ENCODE measurements around the gene KCTD16.

The KCTD16 gene

DNA sequence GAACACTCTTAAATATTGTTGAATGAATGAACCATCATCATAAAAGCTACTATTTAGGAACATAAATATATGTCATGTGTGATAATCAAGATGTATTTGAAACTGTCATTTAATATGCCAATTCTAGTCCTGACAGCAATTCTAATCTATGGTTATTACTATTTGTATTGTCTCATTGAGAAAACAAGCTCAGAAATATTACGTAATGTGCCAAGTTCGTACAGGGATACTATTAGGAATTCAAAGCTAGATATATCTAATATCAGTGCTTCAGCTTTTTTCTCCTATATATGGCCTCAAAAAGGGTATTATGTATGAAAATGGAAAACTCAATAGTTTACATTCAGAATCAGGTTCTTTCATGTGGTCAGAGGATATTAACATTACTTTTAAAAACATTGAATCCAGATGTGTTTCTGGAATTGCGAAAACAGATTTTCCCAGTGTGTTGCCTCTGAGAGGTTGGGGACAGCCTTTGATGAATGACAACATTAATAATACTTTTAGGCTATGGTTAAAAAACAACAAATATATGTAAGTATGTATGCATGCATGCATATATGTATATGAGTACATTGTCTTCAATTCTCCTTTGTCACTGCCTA lies 95.1 kb downstream of the KCTD16 start:
- Histone ChIP-seq H3K27ac (ENCODE audit: low read length) (no peak overlapping the region), H3K9me2 (replicated peaks; ENCODE audit: insufficient read depth, low read length) (no peaks in the 10 kb centered on the region), H3K4me3 (ENCODE audit: low read length) (no peak overlapping the region), H3K9me3 (replicated peaks; ENCODE audit: insufficient read depth, low read length) (no peaks in the 10 kb centered on the region), H3K4me1 (ENCODE audit: low read length) (peaks cover 5% of the 10 kb centered on the region), H3K79me2 (ENCODE audit: low read length) (no peaks in the 10 kb centered on the region), H3F3A (ENCODE audit: insufficient read depth, low read length) (no peaks in the 10 kb centered on the region), H3K27me3 (replicated peaks; ENCODE audit: insufficient read depth, low read length) (no peaks in the 10 kb centered on the region), H3K4me2 (ENCODE audit: low read depth, low read length) (no peak overlapping the region), H2AFZ (ENCODE audit: low read length) (no peak overlapping the region), H4K20me1 (ENCODE audit: insufficient read depth, low read length) (no peaks in the 10 kb centered on the region), H3K9ac (ENCODE audit: low read length) (no peak overlapping the region), H3K36me3 (replicated peaks; ENCODE audit: insufficient read depth, low read length) (no peaks in the 10 kb centered on the region)
- no peak for DNase-seq
- TF ChIP-seq EZH2 (optimal IDR thresholded peaks at IDR 0.05; ENCODE audit: low read depth, low read length) (no peak), EZH2phosphoT487 (IDR thresholded peaks at IDR 0.05; ENCODE audit: low read length) (no peak)
- TF ChIP-seq, protein P1, sequence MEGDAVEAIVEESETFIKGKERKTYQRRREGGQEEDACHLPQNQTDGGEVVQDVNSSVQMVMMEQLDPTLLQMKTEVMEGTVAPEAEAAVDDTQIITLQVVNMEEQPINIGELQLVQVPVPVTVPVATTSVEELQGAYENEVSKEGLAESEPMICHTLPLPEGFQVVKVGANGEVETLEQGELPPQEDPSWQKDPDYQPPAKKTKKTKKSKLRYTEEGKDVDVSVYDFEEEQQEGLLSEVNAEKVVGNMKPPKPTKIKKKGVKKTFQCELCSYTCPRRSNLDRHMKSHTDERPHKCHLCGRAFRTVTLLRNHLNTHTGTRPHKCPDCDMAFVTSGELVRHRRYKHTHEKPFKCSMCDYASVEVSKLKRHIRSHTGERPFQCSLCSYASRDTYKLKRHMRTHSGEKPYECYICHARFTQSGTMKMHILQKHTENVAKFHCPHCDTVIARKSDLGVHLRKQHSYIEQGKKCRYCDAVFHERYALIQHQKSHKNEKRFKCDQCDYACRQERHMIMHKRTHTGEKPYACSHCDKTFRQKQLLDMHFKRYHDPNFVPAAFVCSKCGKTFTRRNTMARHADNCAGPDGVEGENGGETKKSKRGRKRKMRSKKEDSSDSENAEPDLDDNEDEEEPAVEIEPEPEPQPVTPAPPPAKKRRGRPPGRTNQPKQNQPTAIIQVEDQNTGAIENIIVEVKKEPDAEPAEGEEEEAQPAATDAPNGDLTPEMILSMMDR (IDR thresholded peaks at IDR 0.05; ENCODE audit: low read length) = no peak

DNA sequence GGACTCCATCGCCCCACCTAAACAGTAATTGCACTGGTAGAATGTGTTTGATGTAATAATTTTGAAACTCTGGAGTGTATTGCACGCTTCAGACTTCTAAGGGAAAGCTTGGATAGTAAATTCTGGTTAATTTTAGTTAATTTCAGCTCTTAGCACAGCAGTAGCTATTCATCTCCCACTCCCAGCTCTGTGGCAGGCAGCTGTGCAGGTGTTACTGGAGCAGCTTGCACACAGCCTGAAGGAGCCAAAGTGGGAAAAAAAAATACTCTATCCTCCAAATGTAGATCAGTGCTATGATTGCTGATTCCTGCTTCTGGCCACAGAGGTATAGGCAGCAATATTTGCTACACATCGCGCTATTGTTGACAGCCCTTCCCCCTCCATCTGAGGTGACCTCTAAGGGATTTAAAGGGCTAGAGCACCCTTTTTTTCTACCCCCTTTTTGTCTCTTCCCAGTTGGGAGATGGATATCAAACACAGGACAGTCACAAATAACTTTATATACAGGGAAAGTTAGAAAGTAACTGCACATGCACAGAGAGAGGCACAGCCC lies 97.4 kb downstream of the KCTD16 start:
- Histone ChIP-seq H3K9me3 (replicated peaks; ENCODE audit: insufficient read depth, low read length) (no peaks in the 10 kb centered on the region), H3K4me2 (ENCODE audit: low read depth, low read length) (no peak overlapping the region), H3K4me1 (ENCODE audit: low read length) (peaks cover 19% of the 10 kb centered on the region), H3K9me2 (replicated peaks; ENCODE audit: insufficient read depth, low read length) (no peaks in the 10 kb centered on the region), H3K27me3 (replicated peaks; ENCODE audit: insufficient read depth, low read length) (no peaks in the 10 kb centered on the region), H3K9ac (ENCODE audit: low read length) (no peak overlapping the region), H4K20me1 (ENCODE audit: insufficient read depth, low read length) (no peaks in the 10 kb centered on the region), H3K4me3 (ENCODE audit: low read length) (no peak overlapping the region), H3K79me2 (ENCODE audit: low read length) (no peaks in the 10 kb centered on the region), H3K27ac (ENCODE audit: low read length) (no peak overlapping the region), H3F3A (ENCODE audit: insufficient read depth, low read length) (peaks cover 8% of the 10 kb centered on the region; the same call in 1 of the 2 replicates), H2AFZ (ENCODE audit: low read length) (no peak overlapping the region), H3K36me3 (replicated peaks; ENCODE audit: insufficient read depth, low read length) (no peaks in the 10 kb centered on the region)
- TF ChIP-seq EZH2phosphoT487 (IDR thresholded peaks at IDR 0.05; ENCODE audit: low read length) (no peak), EZH2 (optimal IDR thresholded peaks at IDR 0.05; ENCODE audit: low read depth, low read length) (no peak)
- TF ChIP-seq, protein P1 (IDR thresholded peaks at IDR 0.05; ENCODE audit: low read length) = no peak
- DNase-seq = no peak

DNA sequence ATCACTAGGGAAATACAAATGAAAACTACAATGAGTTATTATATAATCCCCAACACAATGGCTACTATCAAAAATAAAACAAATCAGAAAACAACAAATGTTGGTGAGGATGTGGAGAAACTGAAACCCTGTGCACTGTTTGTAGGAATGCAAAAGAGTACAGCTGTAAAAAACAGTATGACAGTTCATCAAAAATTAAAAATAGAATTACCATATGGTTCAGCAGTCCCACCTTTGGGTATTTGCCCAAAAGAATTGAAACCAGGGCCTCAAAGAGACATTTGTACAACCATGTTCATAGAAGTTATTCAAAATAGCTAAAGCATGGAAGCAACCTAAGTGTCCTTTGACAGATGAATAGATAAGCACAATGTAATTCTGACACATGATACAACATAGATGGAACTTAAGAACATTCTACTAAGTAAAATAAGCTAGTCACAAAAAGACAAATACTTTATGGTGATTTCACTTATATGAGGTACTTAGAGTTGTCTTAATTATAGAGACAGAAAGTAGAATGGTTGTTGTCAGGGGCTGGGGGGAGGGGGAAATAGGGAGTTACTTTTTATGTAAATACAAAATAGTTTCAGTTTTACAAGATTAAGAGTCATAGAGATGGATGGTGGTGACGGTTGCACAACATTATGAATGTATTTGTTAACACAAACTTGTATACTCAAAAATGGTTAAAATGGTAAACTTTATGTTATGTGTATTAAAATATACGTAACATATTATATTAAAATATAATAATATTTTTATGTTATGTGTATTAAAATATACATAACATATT lies 102.8 kb downstream of the KCTD16 start:
- no peaks in the 10 kb centered on the region for H3K27me3 ChIP-seq (replicated peaks; ENCODE audit: insufficient read depth, low read length)
- peaks cover 55% of the 10 kb centered on the region for H3K4me1 ChIP-seq (ENCODE audit: low read length)
- H2AFZ ChIP-seq (ENCODE audit: low read length) = no peak overlapping the region
- H3K4me3 ChIP-seq (ENCODE audit: low read length) = no peak overlapping the region
- TF ChIP-seq EZH2phosphoT487 (IDR thresholded peaks at IDR 0.05; ENCODE audit: low read length) = no peak
- TF ChIP-seq, protein P1 (IDR thresholded peaks at IDR 0.05; ENCODE audit: low read length) = no peak
- no peak for TF ChIP-seq EZH2 (optimal IDR thresholded peaks at IDR 0.05; ENCODE audit: low read depth, low read length)
- H3K27ac ChIP-seq (ENCODE audit: low read length) = peak overlapping the region; percentile 94
- no peaks in the 10 kb centered on the region for H3K9me2 ChIP-seq (replicated peaks; ENCODE audit: insufficient read depth, low read length)
- no peaks in the 10 kb centered on the region for H3K9me3 ChIP-seq (replicated peaks; ENCODE audit: insufficient read depth, low read length)
- no peaks in the 10 kb centered on the region for H3K79me2 ChIP-seq (ENCODE audit: low read length)
- no peaks in the 10 kb centered on the region for H4K20me1 ChIP-seq (ENCODE audit: insufficient read depth, low read length)
- no peaks in the 10 kb centered on the region for H3K36me3 ChIP-seq (replicated peaks; ENCODE audit: insufficient read depth, low read length)
- peaks cover 40% of the 10 kb centered on the region for H3F3A ChIP-seq (ENCODE audit: insufficient read depth, low read length)
- H3K4me2 ChIP-seq (ENCODE audit: low read depth, low read length) = peak overlapping the region; percentile 46; the same call in 1 of the 2 replicates
- peak; percentile 88 for DNase-seq
- 0 out of 2 replicates have a peak overlapping the region, but pooled peaks have one; percentile 30 for H3K9ac ChIP-seq (ENCODE audit: low read length)
